IgD-negative memory B cell (primary cell): Measurements from ENCODE around the gene GSPT1. TPM values are rescaled to one million over a fixed set of nuclear protein-coding genes. Genes with fewer than 3 reads are reported as not detected.
"Not testable (repeated sequence)": the region's sequence is repeated elsewhere in the genome, so short reads cannot be mapped to it uniquely, and the experiment has no call there.

Experiments used
- H3K27ac Mint-ChIP-seq, 3 donors: one replicate each; pipeline ENCODE4 v1.8.0; 2020 to 2022; ENCODE audit warnings: mild to moderate bottlenecking in 3 of 3, mixed read lengths in 3 of 3, moderate library complexity in 1 of 3
- H3K27me3 Mint-ChIP-seq: one replicate; pipeline ENCODE4 v1.8.0; 2021; ENCODE audit warnings: mixed read lengths
- H3K36me3 Mint-ChIP-seq: one replicate; pipeline ENCODE4 v1.8.0; 2020; ENCODE audit warnings: mild to moderate bottlenecking, mixed read lengths
- H3K4me1 Mint-ChIP-seq, 3 donors: one replicate each; pipeline ENCODE4 v1.8.0; 2020 to 2022; ENCODE audit warnings: mixed read lengths in 3 of 3, mild to moderate bottlenecking in 1 of 3
- H3K4me3 Mint-ChIP-seq, 4 donors: one replicate each; pipeline ENCODE4 v1.8.0; 2020 to 2022; ENCODE audit warnings: mild to moderate bottlenecking in 4 of 4, mixed read lengths in 4 of 4, moderate library complexity in 3 of 4
- H3K9me3 Mint-ChIP-seq, 3 donors: one replicate each; pipeline ENCODE4 v1.8.0; 2020 to 2021; ENCODE audit warnings: mixed read lengths in 3 of 3, mild to moderate bottlenecking in 1 of 3
- polyA plus RNA-seq: library from polyadenylated mRNA; unstranded; fragments of 300-500 nt; fragmentation: Illumina TruSeq; gene quantifications from one replicate; pipeline ENCODE4 v1.2.3, GENCODE V29; 2021

Gene GSPT1
- polyA plus RNA-seq, 1 donor from 2014 or later, result 77.7 TPM

- H3K36me3 Mint-ChIP-seq, result peaks cover 2% of the 10 kb centered on the region
- peaks cover 28 to 37% (median 31%) of the 10 kb centered on the region in 3 donors for H3K4me1 Mint-ChIP-seq
- H3K27ac Mint-ChIP-seq, result peak overlapping the region; percentile 97 to 99 (median 98)
- no peaks in the 10 kb centered on the region for H3K27me3 Mint-ChIP-seq
- no peaks in the 10 kb centered on the region for H3K9me3 Mint-ChIP-seq
- H3K4me3 Mint-ChIP-seq, result peak overlapping the region; percentile 95 to 100 (median 100)
Measured at GRCh38 chr16:11852092-11852809, 63.5 kb downstream of the GSPT1 start.

- Mint-ChIP-seq H3K4me3 (peak within 1 kb of the TSS; percentile 95 to 100 (median 100)), H3K36me3 (peaks cover 2% of the 10 kb centered on the region), H3K9me3 (no peaks in the 10 kb centered on the region), H3K4me1 (peaks cover 28 to 32% (median 30%) of the 10 kb centered on the region in 3 donors), H3K27me3 (no peaks in the 10 kb centered on the region), H3K27ac (peak within 1 kb of the TSS; percentile 97 to 99 (median 98))
Measured at GRCh38 chr16:11851294-11852091, 64.3 kb downstream of the GSPT1 start, which contains the start of gene RSL1D1. RSL1D1 (minus strand) TSS chr16:11851542; CDS start chr16:11851512, 30 bp downstream.

GRCh38 chr16:11848842-11849241 is 66.9 kb downstream of the GSPT1 start:
- peak overlapping the region in 2 of 3 donors; percentile 14 to 80 for H3K27ac Mint-ChIP-seq
- H3K4me1 Mint-ChIP-seq, result peaks cover 13 to 22% (median 22%) of the 10 kb centered on the region in 3 donors
- peaks cover 2% of the 10 kb centered on the region for H3K36me3 Mint-ChIP-seq
- H3K4me3 Mint-ChIP-seq, result peak overlapping the region in 1 of 4 donors; percentile 78
- no peaks in the 10 kb centered on the region for H3K27me3 Mint-ChIP-seq
- H3K9me3 Mint-ChIP-seq, result no peaks in the 10 kb centered on the region

- Mint-ChIP-seq H3K4me3 (no peak overlapping the region), H3K27ac (no peak overlapping the region), H3K36me3 (peaks cover 2% of the 10 kb centered on the region), H3K4me1 (peaks cover 0 to 8% (median 5%) of the 10 kb centered on the region in 3 donors), H3K27me3 (no peaks in the 10 kb centered on the region), H3K9me3 (no peaks in the 10 kb centered on the region)
Measured at GRCh38 chr16:11844499-11844898, 71.3 kb downstream of the GSPT1 start.

GRCh38 chr16:11843861-11844260 is 71.9 kb downstream of the GSPT1 start:
- H3K36me3 Mint-ChIP-seq, result peaks cover 2% of the 10 kb centered on the region
- no peak overlapping the region for H3K27ac Mint-ChIP-seq
- peaks cover 0 to 5% (median 2%) of the 10 kb centered on the region in 3 donors for H3K4me1 Mint-ChIP-seq
- H3K4me3 Mint-ChIP-seq, result no peak overlapping the region
- no peaks in the 10 kb centered on the region for H3K9me3 Mint-ChIP-seq
- H3K27me3 Mint-ChIP-seq, result no peaks in the 10 kb centered on the region

GRCh38 chr16:11843206-11843605 is 72.5 kb downstream of the GSPT1 start:
- no peaks in the 10 kb centered on the region for H3K36me3 Mint-ChIP-seq
- no peak overlapping the region for H3K27ac Mint-ChIP-seq
- H3K4me3 Mint-ChIP-seq, result no peak overlapping the region

GRCh38 chr16:11841026-11841425 is 74.7 kb downstream of the GSPT1 start:
- Mint-ChIP-seq H3K4me3 (no peak overlapping the region), H3K9me3 (no peaks in the 10 kb centered on the region), H3K4me1 (peaks cover 0 to 2% (median 0%) of the 10 kb centered on the region in 3 donors), H3K36me3 (peaks cover 5% of the 10 kb centered on the region), H3K27me3 (no peaks in the 10 kb centered on the region), H3K27ac (no peak overlapping the region)

More at GRCh38 chr16:11843206-11843605, 72.5 kb downstream of the GSPT1 start:
- H3K9me3 Mint-ChIP-seq, result no peaks in the 10 kb centered on the region
- no peaks in the 10 kb centered on the region for H3K27me3 Mint-ChIP-seq
- peaks cover 0 to 5% (median 0%) of the 10 kb centered on the region in 3 donors for H3K4me1 Mint-ChIP-seq

GRCh38 chr16:11836650-11837244 is 79.0 kb downstream of the GSPT1 start:
- peaks cover 0 to 2% (median 0%) of the 10 kb centered on the region in 3 donors for H3K4me1 Mint-ChIP-seq
- H3K36me3 Mint-ChIP-seq, result peaks cover 5% of the 10 kb centered on the region
- H3K4me3 Mint-ChIP-seq, result no peak overlapping the region
- no peaks in the 10 kb centered on the region for H3K27me3 Mint-ChIP-seq
- no peak overlapping the region for H3K27ac Mint-ChIP-seq
- no peaks in the 10 kb centered on the region for H3K9me3 Mint-ChIP-seq

GRCh38 chr16:11835891-11836649 is 79.7 kb downstream of the GSPT1 start:
- no peaks in the 10 kb centered on the region for H3K27me3 Mint-ChIP-seq
- H3K27ac Mint-ChIP-seq, result no peak overlapping the region
- H3K36me3 Mint-ChIP-seq, result peaks cover 5% of the 10 kb centered on the region
- H3K9me3 Mint-ChIP-seq, result no peaks in the 10 kb centered on the region
- peaks cover 0 to 2% (median 0%) of the 10 kb centered on the region in 3 donors for H3K4me1 Mint-ChIP-seq
- no peak overlapping the region for H3K4me3 Mint-ChIP-seq

- H3K4me1 Mint-ChIP-seq, result peaks cover 0 to 2% (median 0%) of the 10 kb centered on the region in 3 donors
- H3K27ac Mint-ChIP-seq, result no peak overlapping the region
- no peaks in the 10 kb centered on the region for H3K9me3 Mint-ChIP-seq
- peaks cover 5% of the 10 kb centered on the region for H3K36me3 Mint-ChIP-seq
- H3K4me3 Mint-ChIP-seq, result no peak overlapping the region
- H3K27me3 Mint-ChIP-seq, result no peaks in the 10 kb centered on the region
Measured at GRCh38 chr16:11835309-11835708, 80.4 kb downstream of the GSPT1 start.

- Mint-ChIP-seq H3K9me3 (no peaks in the 10 kb centered on the region), H3K4me1 (peaks cover 0 to 2% (median 0%) of the 10 kb centered on the region in 3 donors), H3K27me3 (no peaks in the 10 kb centered on the region), H3K4me3 (no peak overlapping the region), H3K36me3 (peaks cover 5% of the 10 kb centered on the region), H3K27ac (no peak overlapping the region)
Measured at GRCh38 chr16:11833951-11834695, 81.6 kb downstream of the GSPT1 start.

GRCh38 chr16:11828696-11829095 is 87.1 kb downstream of the GSPT1 start:
- H3K4me3 Mint-ChIP-seq, result no peak overlapping the region
- no peaks in the 10 kb centered on the region for H3K4me1 Mint-ChIP-seq
- H3K27ac Mint-ChIP-seq, result no peak overlapping the region
- H3K36me3 Mint-ChIP-seq, result no peaks in the 10 kb centered on the region
- no peaks in the 10 kb centered on the region for H3K9me3 Mint-ChIP-seq
- peaks cover 1% of the 10 kb centered on the region for H3K27me3 Mint-ChIP-seq

GRCh38 chr16:11825520-11826165 is 90.1 kb downstream of the GSPT1 start:
- H3K4me1 Mint-ChIP-seq, H3K36me3 Mint-ChIP-seq, H3K9me3 Mint-ChIP-seq, H3K27ac Mint-ChIP-seq, H3K27me3 Mint-ChIP-seq, H3K4me3 Mint-ChIP-seq: not testable (repeated sequence)
